SHP77 (cell line): ENCODE results near the gene SPIRE2.
A peak's percentile ranks its signal among the peaks of the same experiment; 100 is the strongest.
"Not testable (repeated sequence)": the region's sequence is repeated elsewhere in the genome, so short reads cannot be mapped to it uniquely, and the experiment has no call there.

ENCODE experiments used
- DNase-seq, 2 experiments: peaks; one replicate each; lab custom pipeline; 2025; lab: John Stamatoyannopoulos, UW

SPIRE2 gene

DNA sequence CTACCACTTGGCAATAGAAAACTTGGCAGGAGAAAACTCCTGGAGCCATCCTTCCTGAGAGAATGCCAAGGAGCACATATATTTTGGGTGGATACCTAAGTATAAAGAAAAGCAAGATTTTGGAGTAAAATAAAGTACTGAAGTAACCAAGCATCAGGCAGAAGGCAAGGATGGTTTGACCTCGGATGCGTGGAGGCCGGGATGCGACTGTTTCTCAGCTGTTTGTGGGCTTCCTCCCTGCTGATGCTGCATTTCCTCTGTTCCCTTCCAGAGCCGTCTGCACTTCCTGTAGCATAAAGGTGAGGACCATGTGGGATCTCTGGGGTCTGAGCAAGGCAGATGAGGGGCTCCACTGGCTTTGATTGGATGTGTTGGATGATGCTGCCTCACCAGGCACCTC lies 39.6 kb downstream of the SPIRE2 start:
- no peak for DNase-seq

DNA sequence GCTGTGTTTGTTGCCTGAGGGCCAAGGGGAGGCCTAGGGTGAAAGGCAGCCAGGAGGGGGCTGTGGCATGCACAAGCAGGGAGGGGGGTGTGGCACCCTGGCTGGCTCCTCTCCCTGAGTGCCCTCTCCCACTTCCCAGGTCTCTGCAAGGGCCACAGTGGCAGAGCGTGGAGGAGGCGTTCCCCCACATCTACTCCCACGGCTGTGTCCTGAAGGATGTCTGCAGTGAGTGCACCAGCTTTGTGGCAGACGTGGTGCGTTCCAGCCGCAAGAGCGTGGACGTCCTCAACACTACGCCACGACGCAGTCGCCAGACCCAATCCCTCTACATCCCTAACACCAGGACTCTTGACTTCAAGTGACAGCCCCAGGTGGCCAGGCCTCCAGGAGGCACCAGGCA lies 41.6 kb downstream of the SPIRE2 start:
- no peak for DNase-seq

DNA sequence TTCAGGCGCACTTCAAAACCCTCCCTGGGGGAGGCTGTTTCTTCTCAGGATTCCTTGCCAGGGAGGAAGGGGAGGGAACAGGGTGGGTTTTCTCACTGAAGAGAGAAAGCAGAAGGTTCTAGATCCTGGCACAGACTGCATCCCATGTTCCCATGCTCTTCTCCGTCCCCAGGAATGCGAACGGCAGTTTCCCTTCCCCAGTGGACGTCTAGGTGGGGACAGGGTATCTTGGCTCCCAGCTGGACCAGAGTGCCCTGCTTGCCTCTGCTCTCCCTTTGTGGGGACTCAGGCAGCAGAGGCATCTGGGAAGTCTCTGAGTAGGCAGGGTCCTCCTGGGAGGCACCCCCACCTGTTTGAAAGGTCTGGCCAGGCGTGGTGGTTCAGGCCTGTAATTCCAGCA lies 42.2 kb downstream of the SPIRE2 start:
- DNase-seq, result no peak

DNA sequence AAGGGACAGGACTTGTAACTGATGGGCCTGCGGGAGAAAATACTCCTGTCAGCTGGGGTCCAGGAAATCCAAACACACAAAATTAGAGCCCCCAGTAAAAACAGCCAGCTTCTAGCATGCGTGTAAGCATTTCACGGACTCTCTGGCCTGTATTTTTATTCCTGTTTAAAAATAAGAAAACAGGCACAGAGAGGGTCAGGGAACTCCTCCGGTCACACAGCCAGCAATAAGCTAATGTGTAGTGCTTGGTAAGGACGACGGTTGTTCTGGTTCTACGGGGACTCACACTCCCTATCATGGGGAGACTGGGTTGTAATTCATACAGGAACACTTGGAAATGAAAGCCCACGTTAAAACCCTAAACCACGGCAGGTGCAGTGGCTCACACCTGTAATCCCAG lies 43.6 kb downstream of the SPIRE2 start:
- no peak for DNase-seq

DNA sequence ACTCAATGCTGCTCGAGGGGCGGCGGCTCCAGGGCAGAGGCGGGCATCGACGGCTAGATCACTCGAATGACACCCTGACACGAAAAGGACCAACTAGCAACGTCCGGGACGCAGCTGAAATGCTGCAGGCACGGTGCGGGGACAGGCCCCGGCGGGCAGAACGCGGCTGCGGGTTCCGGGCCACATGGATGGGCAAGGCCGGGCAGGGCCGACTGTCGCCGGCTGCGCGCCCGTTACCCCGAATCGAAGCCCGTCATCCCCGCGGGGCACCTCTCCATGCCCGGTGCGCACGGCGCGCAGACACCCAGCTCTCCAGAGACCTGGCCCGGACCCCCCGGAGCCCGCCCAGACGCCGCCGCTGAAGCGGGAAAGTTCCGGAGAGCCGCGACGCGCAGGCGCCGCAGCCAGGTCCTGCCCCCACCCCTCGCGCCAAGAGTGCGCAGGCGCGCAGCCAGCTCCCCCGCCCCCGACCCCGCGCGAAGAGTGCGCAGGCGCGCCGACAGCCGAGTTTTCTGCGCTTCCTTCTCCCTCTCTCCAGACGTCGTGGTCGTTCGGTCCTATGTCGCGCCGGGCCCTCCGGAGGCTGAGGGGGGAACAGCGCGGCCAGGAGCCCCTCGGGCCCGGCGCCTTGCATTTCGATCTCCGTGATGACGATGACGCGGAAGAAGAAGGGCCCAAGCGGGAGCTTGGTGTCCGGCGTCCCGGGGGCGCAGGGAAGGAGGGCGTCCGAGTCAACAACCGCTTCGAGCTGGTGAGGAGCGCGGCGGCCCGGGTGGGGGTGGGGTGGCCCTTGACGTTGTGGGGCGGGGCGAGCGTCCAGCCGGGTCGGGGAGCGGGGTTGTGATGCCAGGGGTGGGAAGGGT lies 45.1 kb downstream of the SPIRE2 start, which contains the start of gene TCF25:
Gene TCF25, plus strand, starts transcription at position 484 of the 863 bp plus-strand sequence. Its CDS starts 76 bp downstream, at position 560.
- peak; percentile 83 to 85 for DNase-seq

DNA sequence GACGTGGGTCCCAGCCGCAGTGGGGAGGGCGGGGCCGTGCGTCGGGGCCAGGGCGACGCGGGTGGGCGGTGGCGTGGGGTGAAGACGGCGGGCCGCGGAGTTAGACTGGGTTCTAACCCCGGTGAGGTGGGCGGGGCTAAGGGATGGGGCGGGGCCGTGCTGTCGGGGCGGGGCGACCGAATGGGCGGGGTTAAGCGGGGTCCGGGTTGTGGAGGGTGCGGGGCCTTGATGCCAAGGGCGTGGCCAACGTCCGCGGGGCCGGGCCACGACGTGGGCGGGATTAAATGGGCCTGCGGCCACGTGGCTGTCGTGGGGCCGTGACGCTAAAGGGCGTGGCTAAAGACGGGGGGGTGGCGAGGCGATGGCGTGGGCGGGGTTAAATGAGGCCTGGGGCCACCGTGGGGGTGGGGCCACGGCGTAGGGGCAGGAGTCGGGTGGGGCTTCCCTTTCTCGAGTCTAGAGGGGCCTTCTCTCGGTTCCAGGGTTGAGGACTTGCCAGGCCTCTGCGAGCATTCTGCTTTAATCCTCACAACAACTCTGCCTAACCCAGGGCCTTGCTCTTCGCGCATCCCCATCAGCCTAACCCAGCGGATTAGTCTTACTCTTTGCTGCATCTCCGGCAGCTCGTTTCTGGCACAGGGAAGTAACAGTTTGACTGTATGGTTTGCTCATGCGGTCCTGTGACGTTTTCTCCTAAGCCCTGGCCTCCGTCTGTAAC lies 45.9 kb downstream of the SPIRE2 start:
- DNase-seq, result peak; percentile 86 to 90

DNA sequence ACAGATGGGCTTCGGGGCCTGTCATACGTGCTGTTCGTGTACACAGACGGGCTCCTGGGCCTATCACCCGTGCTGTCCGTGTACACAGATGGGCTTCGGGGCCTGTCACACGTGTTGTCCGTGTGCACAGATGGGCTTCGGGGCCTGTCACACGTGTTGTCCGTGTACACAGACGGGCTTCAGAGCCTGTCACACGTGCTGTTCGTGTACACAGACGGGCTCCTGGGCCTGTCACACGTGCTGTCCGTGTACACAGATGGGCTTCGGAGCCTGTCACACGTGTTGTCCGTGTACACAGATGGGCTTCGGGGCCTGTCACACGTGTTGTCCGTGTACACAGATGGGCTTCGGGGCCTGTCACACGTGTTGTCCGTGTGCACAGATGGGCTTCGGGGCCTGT lies 50.8 kb downstream of the SPIRE2 start:
- not testable (repeated sequence) for DNase-seq

DNA sequence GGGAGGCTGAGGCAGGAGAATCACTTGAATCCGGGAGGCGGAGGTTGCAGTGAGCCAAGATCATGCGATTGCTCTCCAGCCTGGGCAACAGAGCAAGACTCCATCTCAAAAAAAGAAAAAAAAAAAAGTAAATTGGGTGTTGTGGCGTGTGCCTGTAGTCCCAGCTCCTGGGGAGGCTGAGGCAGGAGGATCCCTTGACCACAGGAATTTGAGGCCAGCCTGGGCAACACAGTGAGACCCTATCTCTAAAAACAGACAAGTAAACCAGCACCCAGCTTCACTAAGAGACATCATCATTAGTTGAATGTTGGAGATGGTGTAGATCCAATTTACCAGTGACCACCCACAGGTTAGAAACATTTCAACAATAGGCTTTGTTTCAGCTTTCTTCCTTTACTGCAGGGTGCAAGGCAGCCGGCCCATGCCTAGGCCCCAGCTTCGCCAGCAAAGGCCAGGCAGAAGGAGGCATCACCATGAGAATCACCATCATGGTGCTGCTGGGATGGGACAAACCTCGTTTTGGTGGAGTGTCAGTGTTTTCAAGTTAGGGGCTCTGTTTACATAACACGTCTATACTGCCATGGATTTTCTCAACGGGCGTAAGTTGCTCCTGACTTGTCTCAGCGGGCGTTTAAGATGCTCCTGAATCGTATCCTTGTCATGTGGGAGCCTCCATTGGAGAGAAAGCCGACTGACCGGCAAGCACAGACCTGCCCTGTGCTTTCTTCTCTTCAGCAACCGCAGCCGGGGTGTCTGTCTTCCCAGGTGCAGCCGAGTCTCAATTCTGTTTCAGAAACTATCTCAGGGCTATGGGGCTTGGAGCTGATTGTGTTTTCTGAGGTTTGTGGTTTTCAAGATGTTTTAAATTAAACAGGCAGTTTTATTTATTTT lies 52.4 kb downstream of the SPIRE2 start:
- no peak for DNase-seq

DNA sequence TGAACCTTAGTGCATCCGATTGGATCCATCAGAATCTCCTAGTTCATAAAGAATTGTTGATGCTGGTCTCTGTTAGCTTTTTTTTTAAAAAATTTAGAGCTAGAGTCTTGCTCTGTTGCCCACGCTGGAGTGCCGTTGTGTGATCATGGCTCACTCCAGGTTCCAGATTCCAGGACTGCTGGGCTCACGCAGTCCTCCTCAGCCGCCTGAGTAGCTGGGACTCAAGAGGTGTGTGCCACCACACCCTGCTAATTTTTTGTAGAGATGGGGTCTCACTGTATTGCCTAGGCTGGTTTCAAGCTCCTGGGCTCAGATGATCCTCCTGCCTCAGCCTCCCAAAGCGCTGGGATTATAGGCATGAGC lies 53.1 kb downstream of the SPIRE2 start:
- DNase-seq, result no peak

DNA sequence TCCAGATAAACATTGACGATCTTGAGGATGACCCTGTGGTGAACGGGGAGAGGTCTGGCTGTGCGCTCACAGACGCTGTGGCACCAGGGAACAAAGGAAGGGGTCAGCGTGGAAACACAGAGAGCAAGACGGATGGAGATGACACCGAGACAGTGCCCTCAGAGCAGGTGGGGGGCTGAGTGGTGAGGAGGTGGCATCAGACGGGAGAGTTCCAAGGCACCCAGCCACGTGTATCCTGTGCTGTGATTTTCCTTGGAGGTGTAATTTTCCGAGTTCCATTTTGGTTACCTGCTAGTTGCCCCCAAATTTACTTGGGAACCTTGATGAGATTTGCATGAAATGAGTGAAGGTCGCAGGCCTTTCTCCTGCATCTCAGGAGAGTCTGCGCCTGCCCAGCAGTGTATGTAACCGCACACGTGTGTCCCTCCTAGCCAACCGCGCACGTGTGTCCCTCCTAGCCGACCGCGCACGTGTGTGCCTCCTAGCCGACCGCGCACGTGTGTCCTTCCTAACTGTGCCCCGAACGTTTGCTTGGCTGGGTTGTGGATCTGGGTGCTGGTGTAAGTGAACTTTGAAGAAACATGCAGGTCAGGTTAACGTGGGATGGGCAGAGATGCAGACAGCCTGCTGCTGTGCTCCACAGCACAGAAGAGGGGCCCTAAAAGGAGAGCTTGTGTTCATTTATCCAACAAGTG lies 55.2 kb downstream of the SPIRE2 start:
- DNase-seq, result no peak

DNA sequence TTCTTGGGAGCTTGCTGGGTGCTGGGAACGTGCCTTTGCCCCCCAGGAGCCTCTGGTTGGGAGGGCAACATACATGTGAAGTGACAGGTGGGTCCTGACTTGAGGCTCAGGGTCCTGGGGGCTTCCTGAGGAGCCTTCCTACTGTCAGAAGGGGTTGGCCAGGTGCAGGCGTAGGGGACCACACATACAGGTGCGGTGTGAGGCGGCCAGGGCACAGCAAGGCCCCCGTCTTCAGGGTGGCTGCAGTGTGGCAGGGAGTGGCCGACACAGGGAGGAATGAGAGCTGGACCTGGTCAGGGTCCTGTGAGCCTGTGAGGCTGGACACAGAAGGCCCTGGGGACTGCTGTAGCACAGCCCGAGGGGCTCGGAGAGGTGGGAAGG lies 55.8 kb downstream of the SPIRE2 start:
- DNase-seq, result no peak

DNA sequence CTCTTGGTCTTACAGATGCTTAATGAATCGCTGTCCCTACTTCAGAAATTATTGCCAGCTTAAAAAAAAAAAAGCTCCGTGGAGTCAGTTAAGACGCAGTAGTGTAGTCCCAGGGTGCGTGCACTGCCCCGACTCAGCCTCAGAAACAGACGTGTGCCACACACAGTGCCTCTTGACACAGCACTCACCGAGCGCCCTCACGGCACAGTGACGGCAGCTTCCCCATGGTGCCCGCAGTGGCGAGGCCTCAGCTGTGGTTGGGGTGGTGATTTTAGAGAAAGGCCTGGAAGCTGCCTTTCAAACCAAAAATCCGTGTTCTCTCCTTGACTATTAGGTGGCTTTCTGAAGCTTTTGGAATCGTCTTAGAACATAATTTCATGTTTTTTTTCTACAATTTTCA lies 59.0 kb downstream of the SPIRE2 start:
- no peak for DNase-seq

DNA sequence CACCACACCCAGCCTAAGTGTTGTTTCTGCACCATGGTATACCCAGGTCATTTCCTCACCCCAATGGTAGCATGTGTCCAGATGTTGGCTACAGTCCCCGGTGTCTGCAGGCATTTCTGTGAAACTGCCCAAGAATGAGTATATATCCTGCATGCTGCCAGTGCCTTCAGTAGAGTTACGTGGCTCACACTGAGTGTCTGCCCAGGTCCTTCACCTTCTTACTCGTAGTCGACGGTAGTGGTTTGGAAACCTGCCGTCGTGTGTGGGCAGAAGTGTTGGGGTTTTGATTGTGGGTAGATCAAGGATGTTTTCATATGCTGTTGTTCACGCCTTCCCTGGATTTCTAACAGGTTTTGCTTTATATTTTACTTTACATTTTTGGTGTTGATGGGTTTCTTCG lies 61.9 kb downstream of the SPIRE2 start:
- DNase-seq, result no peak

DNA sequence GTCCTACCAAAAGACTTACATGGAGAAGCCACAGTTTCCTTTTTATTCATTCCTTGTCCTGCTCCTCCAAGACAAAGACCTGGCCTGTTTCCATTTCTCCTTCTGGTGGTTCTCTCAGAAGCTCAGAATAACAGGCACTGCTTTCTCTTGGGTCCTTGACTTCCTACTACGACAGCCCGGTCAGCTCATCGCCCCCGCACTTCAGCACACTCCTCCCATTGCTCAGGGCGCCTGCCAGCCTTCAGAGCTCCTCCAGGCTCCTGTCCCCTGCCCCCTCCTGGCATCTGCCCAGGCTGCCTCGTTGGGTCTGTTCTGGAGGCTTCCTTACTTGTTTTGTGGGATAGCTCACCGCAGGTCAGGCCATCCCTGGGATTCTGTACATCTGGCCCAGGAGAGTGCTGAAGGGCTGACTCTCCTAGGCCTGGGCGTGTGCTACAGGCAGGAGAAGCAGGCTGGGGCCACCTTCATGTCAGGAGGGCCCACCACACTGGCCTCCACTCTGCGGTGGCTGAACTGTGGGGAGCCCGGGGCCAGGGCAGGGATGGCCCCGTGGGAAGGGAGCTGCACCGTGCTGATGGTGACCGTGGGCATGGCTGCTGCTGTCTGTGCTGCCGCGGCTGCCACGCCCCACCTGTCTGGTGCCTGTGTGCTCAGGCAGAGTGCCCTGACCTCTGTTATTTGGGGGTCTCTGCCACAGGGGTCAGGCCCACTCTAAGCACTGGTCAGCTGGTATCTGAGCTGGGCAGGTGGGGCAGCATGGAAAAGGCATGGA lies 62.8 kb downstream of the SPIRE2 start:
- no peak for DNase-seq

DNA sequence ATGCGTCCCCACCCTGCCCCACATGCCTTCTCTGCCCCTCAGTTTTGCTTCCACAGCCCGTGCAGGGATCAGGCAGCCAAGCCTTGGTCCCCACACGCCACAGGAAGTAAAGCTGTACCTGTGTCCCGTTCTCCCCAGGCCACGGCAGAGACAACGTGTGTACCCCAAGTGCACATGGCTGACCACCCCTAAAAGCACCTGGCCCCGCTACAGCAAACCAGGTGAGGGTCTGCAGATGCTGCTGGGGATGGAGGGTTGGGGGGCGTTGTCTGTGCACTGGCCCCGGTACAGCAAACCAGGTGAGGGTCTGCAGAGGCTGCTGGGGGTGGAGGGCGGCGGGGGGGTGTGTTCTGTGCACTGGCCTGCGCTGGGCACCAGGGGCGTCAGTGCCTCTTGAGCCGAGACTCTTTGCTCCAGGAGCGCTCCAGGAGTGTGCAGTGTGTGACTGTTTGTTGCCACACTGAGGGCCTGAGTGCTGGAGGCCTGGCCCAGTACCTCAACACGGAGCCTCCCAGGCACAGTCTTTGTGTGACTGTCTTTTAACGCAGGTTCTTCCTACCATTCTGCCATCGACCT lies 63.9 kb downstream of the SPIRE2 start:
- DNase-seq, result no peak

DNA sequence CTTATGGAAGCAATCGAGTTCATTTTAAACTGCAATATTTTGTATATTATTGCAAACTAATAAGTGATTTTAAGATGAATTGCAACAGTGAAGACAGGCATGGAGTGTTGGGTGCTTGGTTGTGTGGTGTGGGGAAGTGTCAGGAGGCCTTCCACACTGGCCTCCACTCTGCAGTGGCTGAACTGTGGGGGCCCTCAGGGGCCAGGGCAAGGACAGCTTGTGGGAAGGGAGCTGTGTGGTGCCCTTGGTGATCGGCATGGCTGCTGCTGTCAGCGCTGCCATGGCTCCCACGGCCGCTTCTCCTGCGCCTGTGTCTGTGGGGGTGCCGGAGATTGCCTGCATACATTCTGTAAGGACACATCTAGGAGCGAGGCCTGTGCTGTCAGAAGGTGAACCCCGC lies 64.4 kb downstream of the SPIRE2 start:
- DNase-seq, result no peak

DNA sequence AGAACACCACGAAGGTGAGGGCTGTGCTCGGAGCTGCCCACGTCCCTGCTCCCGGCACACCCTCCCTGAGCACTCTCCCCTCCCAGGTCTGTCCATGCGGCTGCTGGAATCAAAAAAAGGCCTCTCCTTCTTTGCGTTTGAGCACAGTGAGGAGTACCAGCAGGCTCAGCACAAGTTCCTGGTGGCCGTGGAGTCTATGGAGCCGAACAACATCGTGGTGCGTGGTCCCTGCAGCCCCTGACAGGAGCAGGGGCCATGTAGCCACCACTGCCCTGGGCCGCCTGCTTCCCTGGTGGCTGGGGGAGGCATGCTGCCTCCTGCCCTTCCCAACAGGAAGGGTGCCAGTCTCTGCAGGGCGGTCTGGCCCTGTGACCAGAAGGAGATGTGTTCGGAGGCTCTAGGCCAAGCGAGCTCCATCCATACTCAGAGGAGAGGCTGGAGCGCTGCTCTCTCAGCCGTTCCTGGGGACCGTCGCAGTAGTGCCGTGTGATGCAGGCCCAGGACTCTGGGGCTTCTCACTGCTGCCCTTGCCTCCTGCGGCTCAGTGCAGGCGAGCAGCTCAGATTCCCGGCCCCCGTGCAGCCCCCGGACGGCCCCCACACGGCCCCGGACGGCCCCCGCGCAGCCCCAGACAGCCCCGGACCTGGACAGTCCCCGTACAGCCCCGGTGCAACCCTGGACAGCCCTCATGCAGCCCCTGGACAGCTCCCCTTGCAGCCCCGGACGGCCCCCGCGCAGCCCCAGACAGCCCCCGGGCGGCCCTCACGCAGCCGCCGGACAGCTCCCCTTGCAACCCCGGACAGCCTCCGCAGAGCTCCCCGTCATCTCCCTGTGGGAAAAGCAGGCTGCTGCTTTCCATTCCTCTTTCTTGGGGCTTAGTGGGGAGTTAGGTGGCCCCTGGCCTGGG lies 65.6 kb downstream of the SPIRE2 start:
- DNase-seq, result no peak

DNA sequence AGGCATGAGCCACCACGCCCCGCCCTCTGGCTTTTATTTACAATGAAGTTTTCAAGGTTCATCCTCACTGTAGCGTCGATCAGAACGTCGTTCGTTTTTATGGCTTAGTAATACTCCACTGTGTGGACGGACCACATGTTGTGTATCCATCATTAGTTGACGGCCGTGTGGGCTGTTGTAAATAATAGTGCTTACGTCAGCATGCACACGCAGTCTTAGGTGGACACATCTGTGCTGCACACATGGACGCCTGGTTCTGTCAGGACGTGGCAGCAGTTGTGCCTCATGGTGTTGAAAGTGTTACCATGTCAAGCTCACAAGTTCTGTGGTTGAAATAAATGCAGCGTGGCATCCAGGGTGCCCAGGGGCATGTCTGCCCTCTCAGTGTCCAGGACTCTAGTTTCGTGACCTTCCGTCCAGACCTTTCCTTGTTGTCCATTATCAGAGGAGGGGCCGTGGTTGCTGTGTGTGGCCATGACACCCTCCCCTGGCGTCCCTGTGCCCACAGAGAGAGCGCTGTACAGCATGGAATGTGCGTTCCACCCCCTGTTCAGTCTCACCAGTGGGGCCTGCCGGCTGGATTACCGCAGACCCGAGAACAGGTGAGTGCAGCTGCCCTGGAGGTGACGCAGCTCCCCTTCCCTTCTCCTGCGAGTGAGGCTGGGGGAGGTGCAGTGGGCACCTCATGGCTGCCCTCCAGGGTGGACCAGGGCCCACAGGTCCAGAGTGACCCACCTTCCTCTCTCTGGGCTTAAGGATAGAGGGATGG lies 67.4 kb downstream of the SPIRE2 start:
- DNase-seq, result no peak

DNA sequence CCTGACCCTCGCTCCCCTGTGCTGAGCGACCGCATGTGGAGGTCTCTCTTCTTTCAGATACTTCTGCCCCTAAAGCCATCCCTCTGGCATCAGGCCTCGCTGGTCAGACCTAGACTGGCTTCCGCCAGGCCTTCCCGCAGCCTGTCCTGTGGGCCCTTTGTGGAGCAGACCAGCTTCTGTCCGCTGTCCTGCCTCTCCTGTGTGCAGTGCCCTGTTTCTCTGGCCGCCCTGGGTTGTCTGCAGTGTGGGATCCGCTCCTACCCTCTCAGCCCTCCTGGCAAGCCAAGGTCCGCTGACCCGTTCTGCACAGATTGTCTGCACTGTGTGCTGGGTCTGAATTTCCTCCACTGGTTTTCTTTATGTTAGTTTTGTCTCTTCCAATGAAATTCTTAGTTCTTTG lies 68.9 kb downstream of the SPIRE2 start:
- no peak for DNase-seq
